Measurements from ENCODE around the gene ACSF3.

Gene ACSF3

DNA sequence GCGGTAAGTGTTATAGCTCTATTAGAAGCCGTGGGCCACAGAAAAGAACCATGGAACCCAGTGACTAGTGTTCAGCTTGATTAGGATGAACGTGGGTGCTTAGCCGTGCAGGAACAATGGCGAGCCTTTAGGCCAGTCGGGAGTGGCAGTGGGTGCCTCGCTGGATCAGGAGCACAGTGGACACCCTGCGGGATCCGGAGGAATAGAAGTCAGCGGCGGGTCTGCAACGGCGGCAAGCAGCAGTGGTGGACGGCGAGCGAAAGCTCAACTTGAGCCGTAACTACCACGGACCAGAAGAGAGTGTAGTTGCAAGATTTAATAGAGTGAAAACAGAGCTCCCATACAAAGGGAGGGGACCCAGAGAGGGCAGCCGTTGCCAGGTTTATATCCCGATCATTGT is 40.6 kb downstream of the ACSF3 start:
- no peak for DNase-seq

DNA sequence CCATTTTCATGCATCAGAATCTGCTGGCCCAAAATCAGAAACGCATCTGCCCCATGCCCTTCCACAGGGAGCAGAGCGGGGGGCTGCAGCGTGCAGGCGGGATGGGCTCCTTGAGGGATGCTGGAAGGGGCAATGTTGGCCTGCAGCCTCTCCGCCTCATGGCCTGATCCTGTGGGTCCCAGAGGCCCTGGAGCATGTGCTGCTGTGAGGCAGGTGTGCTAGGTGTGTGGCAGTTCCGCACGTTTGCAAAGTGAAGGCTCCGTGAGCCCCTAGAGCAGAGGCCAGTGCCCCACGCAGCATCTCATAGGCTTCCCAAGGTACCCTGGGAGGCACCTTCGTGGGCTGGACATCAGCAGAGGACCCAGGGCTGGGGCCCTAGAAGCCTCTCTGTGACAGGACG is 41.5 kb downstream of the ACSF3 start:
- no peak for DNase-seq

DNA sequence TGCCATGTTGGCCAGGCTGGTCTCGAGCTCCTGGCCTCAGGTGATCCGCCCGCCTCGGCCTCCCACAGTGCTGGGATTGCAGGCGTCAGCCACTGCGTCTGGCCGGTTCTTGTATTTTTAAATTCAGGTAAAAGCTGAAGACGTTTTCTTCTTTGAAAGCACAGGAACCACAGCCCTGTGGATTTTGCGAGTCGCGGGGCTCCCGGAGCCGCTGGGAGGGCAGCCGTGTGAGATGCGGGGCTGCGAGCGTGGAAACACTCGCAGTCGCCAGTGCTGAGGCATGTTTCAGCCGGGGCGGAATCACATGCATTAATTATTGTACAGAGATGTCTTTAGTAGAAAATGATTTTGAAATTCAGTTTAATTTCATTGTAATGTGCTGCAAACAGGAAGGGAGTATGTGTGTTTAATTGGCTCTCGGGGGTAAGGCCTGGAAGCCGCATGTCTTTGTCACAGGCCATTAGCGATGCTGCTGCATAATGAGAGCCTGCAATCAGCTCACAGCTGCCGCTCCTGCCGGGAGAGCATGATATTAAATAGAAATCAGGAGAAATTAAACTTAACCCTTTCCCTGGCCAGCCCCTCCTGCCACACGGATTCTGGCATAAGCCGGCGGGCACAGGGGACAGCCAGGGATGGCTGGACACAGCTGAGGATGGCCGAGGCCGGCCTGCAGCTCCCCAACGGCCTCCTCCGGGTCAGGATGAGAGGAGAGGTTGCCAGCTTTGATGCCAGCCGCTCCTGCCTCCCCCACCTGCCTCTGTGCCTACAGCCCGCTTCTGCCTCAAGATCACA is 42.5 kb downstream of the ACSF3 start:
- DNase-seq = no peak

DNA sequence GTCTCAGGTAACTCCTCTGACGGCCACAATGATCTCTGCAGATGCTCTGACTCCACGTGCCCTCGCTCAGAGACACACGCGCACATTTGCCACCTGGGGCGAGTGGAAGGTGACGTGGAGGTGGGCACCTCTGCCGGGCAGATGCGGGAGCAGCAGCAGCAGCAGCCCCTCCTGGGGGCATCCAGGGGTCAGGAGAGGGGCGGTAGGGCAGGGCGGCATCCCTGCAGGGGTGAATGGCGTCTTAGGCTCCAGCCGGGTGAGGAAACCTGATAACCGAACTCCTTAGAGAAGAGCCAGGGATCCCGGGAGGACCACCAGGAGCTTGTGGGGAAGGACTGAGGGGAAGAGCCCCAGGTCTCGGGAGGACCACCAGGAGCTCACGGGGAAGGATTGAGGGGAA is 43.3 kb downstream of the ACSF3 start:
- DNase-seq = no peak

DNA sequence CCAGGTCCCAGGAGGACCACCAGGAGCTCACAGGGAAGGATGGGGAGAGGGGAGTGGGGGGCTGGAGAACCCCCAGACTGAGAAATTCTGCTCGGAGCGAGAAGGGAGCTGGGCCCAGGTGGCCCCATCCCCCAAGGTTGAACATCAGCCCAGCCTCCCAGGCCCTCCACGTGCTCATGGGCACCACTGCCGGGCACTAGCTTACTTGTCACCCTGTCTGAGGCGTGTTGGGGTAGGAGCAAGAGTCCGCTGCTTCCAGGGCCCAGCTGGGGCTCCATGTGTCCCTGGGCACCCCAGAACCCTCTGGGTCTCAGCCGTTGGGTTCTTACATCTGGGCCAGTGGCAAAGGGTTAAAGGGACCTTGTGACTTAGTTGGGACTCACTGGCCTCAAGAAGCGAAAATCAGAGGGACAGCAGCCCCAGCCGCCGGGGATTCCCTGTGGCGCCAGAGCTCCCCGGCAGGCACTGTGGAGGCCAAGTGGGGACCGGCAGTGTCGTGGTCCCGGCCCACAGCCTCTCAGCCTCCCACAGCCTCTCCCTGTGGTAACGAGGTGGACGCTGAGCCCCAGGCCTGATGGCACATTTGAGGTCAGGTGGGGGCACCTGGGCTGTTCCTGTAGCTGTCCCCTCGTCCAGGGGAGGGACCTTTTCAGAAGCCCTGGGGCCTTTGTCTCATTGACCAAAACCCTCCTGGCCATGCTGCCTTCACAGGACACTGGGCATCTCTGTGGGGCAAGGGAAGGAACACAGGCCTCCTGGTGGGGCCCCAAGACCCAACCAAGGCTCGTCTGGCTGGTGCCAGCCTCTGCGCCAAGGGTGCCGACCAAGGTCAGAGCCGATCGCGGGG is 44.2 kb downstream of the ACSF3 start:
- no peak for DNase-seq

DNA sequence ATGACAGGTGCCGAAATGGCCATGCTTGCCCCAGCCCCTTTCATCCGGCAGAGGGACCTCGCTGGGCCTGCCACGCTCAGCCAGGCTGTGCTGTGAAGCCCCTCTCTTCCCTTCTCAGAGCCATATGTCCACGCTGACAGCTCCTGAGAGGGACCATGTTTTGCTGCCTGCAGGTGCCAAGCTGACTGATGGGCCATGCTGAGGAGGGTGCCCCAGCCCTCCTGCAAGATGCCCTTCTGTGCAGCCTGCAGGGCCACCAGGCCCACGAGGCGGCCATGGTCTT is 44.8 kb downstream of the ACSF3 start:
- DNase-seq = no peak

DNA sequence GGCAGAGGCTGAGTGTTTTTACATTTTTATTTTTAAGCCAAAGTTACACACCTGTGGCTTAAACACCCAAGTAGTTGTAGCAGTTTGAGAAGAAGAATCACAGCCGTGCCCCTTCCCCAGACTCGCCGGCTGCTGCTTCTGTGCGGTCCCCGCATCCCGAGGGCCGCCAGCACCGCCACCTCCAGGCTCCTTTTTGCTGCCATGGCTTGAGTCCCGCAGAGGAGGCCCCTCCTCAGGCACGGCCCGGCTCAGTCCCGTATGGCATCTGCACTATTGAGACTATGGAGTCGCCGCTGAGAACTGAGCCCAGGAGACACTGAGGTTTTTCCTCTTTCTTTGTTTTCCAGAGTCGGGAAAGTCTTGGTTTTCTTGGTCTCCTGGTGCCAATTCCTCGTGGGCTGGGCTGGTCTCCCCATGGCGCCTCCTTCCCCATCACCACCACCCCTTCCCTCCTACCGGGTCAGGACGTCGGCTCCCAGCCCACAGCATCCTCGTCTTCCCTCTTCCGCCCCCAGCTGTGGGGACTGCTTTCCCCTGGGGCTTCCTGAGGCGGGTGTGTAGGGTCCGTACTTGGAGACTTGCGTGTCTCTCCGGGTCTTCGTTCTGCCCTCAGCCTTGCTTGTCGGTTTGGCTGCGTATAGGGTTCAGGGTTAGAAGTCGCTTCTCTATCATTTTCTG is 45.3 kb downstream of the ACSF3 start:
- no peak for DNase-seq

DNA sequence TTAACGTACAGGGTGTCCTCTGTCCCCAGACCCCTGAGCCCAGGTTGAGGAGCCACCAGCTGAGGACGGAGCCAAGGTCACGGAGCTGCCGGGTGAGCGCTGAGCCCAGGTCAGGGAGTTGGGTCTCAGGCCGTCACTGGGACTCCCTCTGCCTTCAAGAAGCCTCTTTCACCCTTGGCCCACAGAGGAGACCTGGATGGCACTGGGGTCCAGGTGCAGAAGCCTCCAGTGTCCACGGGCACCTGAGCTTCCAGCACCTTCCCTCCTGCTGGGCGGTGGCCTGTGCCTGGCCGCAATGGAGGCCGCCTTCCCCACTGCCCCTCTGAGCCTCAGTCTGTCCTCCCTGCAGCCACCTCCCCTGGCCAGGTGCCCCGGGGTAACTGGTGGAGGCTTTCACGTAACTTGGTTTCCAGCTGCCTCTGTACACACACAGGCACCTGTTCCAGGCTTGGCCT is 46.3 kb downstream of the ACSF3 start:
- DNase-seq = no peak

DNA sequence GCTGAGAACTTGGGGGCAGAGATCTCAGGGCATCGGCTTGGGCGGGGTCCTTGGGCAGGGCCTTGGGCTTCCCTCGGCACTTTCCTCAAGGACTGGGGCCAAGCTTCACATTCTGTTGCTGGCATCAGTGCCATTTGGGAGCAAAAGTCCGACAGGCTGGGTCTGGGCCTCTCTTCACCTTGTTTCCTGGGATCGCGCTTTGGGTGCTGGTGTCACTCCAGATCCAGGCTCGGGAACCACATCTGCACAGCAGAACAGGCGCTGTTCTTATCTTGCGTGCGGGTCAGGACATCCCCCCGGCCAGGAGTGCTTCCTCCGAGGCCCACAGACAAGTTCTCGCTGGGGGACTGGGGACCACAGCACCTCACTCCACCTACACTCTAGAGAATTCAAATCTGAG is 46.7 kb downstream of the ACSF3 start:
- no peak for DNase-seq

DNA sequence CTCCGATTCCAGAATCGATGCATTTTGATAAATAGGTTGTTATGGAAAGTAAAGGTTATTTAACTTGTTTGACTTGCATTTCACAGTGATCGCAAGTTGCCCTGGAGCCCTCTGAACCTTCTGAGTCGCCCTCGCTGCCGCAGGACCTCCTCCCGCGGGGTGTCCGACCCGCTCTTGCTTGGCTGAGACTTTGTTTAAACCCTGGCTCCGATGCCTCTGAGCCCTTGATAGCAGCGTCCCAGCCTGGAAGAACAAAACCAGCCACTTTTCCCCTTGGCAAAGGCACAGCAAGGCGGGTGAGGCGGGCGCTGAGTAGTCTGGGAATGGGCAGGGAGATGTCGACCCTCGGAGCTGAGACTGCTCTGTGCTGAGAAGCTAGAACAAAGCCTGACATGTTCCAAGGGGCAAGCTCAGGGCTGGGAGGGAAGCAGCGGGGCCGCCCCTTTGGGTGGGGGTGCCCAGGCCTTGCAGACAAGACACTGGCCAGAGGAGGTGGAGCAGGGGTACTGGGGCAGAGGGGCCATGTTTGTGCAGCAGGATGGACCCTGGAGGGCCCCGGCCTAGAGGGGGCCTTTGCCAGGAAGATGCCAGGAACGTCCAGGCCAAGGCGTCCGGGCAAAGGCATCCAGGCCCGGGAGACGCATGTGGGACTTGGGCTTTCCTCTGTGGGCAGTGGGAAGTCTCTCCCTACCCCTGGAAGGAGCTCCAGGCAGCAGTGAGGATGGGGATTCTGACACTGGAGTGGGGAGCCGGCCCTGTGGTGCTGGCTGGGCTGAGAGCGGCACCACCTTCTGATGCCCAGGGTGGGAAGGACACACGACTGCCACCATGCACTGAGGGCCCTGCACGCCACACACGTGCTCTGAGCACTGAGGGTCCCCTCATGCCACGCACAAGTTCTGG is 47.6 kb downstream of the ACSF3 start:
- DNase-seq = no peak

DNA sequence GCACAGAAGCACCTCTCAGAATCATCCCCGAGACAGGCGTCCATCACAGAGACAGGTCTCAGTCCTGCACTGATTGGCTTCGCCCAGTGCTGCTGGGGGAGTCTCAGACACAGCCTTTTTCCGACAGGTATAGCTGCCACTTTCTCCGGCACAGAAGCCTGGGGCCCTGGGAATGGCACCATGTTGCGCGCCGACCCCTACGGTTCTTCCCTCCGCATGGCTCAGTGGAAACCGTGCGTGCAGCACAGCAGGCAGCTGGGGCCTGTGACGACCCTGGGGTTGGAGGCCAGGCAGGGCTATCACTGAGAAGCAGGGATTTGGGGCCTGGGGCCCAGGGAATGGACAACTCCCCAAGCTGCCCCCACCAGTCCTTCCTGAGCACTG is 48.2 kb downstream of the ACSF3 start:
- DNase-seq = no peak

DNA sequence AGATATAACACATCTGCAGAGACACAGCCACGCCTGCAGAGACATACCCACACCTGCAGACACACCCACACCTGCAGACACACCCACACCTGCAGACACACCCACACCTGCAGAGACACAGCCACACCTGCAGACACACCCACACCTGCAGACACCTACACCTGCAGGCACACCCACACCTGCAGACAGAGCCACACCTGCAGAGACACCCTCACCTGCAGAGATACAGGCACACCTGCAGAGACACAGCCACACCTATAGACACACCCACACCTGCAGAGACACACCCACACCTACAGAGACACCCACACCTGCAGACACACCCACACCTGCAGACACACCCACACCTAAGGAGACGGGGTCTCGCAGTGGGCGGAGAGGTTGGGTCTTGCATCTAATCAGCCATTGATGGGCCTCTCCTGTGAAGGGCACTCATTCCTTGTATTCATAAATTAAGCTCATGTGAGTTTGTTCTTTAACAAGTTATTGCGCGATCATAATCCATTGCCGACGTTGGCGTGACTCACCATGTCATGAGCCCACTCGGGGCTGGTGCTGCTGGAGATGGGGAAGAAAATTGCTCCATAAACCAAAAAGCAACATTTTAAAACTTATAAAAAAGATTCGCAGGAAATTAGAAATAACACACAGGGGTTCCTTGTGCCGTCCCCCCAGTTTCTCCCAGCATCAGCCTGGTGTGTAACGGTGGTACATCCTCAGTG is 49.0 kb downstream of the ACSF3 start:
- DNase-seq = no peak

DNA sequence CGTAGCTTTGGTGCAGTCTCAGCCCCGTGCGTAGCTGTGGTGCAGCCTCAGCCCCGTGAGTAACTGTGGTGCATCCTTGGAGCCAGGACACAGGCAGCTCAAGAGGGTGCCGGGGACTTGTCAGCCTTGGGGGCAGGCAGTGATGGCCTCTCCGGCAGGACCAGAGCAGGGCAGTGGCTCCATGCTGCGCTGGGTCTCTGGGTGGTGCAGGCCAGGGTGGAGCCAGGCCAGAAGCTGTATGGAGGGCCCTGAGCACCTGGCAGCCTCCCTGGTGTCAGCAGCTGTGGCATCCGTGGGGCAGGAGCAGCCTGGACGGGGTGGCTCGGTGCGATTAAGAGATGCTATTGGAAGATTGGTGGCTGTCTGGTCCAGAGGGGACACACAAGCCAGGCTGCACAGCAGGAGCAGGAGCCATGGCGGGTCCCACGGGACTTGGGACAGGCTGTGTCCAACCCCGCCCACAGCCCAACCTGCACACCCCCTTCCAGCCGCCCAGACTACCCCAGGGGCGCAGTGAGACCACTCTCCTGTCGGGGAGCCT is 49.6 kb downstream of the ACSF3 start:
- no peak for DNase-seq

DNA sequence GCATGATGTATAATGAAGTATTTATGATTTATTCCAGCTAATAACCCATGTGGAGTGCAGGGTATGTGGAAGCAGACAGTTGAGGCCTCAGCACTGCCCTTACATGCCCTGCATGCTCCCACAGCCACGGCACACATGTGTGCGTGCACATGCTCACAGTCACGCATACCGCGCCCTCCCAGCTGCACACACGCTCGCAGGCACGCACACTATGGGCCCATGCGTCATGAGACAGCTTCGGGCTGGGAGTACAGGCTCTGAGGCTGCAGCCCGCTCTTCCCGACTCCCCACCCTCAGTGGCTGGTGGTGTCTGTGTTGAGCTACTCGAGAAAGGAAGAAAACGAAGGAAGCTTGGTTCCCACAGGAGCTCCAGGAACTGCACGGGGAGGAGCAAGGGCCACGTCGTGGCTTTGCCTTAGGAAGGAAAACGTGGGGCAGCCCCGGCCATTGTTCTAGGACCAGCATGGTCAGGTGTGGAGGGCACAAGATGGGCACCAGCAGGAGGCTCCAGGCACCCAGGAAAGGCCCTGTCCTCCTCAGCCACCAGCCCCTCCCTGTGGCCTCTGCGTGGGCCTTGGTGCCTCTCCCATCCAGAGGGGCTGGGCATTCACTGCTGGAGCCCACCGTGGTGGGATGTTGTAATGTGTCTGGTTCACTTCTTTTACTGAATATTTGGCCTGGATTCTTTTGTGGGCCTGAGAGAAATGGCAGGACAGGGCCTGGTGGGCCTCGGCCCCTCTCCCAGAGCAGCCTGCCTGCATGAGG is 50.4 kb downstream of the ACSF3 start:
- DNase-seq = no peak

DNA sequence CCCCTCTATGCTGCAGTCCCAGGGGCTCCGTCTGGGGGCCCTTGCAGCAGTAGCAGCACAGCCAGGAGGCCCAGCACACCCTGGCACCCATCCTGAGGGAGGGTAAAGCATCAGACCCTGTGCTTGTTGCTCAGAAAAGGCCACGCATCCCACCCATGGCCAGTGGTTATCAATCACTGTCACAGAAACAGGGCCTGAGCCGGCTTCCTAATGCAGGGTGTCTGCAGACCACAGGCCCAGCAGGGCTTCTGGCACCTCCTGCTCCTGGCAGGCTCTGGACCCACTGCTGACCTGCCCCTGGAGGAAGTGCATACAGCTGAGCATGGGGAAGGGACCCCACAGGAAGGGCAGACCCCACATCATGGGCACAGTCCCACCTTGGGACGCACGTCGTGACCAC is 51.0 kb downstream of the ACSF3 start:
- no peak for DNase-seq

DNA sequence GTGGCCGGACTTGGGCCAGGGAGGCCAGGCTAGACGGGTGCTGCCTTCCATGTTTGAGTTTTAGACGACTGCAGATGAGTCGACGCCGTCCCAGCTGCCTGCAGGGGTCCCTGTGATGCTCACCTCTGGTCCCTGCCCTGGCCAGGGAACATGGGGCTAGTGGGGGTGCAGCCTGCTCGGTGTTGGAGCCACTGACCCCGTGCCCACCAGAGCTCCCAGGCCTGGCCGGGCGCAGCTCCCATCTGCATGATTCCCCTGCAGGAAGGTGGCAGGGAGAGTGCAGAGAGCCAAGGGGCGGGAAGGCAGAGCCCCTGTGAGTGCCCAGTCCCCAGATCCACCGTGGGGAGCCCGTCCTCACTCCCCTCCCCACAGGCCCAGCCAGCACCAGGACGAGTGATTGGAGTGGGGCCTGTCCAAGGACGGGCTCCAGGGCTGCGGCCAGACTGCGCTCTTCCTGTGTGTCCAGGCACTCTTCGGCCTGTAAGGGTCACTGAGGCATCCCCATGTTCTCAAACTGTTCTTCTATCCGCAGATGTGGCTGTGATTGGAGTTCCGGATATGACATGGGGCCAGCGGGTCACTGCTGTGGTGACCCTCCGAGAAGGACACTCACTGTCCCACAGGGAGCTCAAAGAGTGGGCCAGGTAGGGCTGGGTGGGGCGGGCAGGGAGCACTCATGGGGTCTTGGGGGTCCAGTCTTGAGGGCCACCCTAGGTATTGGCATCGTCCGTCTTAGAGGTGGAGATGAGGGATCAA is 51.9 kb downstream of the ACSF3 start:
- DNase-seq = no peak

DNA sequence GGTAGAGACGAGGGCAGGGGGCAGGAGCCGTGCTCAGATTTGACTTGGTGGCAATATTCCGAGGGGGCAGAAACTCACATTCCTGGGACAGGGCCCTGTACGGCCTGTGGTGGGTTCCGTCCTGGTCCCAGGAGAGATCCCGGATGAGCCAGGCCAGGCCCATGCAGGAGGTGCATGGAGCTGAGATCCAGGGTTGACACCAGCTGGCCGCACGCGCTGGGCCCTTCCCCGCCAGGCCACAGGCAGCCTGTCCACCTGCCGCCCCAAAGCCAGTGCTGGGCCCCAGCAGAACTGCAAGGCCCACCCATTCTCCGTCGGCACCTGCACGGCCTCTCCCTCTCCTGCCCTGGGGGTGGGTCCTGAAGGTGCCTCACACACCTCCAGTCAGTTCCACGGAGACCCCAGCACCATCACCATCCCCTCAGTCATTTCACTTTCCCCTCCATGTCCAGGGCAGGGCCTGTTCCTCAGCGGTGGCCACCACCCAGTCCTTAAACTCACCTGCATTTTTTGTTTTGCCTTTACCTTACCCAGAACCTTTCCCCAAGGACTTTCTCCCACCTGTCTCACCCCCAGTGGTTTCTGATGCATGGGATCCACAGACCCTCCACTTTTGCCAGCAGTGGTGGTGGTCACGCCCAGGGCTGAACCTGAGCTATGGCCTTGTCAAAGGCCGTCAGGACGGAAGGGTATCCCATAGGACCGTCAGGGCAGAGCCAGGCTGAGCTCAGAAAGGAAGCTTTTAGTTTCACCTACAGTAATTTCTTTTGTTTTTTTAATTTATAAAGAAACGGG is 52.8 kb downstream of the ACSF3 start:
- DNase-seq = no peak

DNA sequence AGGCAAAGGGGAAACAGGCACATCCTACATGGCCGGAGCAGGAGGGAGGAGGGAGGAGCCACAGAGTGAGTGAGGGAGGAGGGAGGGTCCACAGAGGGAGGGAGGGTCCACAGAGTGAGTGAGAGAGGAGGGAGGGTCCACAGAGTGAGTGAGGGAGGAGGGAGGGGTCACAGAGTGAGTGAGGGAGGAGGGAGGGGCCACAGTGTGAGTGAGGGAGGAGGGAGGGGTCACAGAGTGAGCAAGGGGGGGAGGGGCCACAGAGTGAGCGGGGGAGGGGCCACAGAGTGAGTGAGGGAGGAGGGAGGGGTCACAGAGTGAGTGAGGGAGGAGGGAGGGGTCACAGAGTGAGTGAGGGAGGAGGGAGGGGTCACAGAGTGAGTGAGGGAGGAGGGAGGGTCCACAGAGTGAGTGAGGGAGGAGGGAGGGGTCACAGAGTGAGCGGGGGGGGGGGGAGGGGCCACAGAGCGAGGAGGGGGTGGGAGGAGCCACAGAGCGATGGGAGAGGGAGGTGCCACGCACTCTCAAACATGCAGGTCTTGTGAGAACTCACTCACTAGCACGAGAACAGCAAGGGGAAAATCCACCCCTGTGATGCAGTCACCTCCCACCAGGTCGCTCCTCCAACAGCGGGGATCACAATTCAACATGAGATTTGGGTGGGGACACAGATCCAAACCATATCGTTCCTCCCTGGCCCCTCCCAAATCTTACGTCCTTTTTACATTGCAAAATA is 53.6 kb downstream of the ACSF3 start:
- DNase-seq = no peak

DNA sequence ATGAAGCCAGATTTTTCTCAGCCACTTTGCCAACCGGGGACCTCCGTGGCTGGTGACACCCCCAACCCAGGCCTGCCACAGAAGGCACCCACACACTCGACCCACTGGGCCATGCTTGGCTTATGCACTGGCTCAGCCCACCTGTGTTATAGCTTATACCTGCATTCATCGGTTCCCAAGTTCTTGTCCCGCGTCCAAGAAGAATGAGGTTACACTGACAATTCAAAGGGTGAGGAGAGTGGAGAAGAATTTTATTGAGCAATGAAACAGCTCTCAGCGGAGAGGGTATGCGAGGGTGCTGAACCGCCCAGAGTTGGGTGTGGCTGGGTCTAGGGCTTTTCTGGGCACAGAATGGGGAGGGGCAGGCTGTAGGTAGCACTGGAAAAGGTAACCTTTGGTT is 55.7 kb downstream of the ACSF3 start:
- no peak for DNase-seq
